HFF-Myc (cell line): Measurements from ENCODE around the gene WDCP.
A peak's percentile ranks its signal among the peaks of the same experiment; 100 is the strongest.
"Not testable (repeated sequence)": the region's sequence is repeated elsewhere in the genome, so short reads cannot be mapped to it uniquely, and the experiment has no call there.

Experiments used
- DNase-seq: peaks from one replicate; pipeline ENCODE4 v3.0.0-alpha.2; 2011; ENCODE audit warnings: low read depth; ENCODE audit errors: extremely low read depth
- H3K4me3 ChIP-seq: replicated peaks from 2 replicates; pipeline ENCODE4 v1.5.1; 2011; ENCODE audit warnings: low read depth, mild to moderate bottlenecking, control low read depth, low read length
- CTCF ChIP-seq: IDR thresholded peaks from 2 replicates; pipeline ENCODE4 v1.5.1; 2012; ENCODE audit warnings: mild to moderate bottlenecking, low read depth, low read length, control low read depth; ENCODE audit errors: missing control alignments

Gene WDCP

GRCh38 chr2:24016376-24016761 is 30.8 kb downstream of the WDCP start:
- no peak for DNase-seq
- no peak overlapping the region for H3K4me3 ChIP-seq
- no peak for TF ChIP-seq CTCF

DNA sequence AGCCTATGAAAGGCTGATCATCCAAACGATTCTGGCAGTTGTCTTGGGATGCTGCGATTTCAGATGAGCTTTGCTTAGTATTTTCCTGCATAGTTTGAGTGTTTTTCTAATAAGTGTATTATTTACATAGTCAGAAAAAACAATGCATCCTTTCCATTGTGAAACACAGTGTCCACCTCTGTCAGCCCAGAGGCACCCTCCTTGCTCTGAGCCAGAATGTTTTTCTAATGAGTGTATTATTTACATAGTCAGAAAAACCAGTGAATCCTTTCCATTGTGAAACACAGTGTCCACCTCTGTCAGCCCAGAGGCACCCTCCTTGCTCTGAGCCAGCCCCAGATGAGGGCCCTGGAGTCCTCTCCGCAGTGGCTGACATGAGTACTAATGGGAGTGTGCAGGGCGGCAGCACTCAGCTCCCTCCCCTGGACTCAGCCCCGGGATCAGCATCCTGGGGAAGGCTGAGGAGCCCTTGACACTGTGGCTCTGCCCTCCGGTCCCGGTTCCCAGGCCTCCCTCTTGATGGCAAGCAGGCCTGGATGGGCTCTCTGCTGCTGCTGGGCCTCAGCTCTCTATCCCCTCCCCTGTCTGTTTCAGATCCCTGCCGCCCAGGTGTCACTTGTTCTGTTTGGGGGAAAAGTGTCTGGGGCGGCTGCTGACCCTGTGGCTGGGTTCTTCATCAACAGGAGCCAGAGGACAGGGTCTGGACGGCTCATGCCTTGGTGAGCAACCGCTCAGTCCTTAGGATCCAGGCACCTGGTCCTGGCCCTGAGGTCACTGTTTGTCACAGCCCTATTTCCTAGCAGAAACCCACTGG is 31.4 kb downstream of the WDCP start:
- no peak for TF ChIP-seq CTCF
- DNase-seq = peak; percentile 9
- no peak overlapping the region for H3K4me3 ChIP-seq

- DNase-seq, H3K4me3 ChIP-seq: not testable (repeated sequence)
These were observed 32.3 kb downstream of the WDCP start for GRCh38 chr2:24014902-24015301.

GRCh38 chr2:24012521-24013188 is 34.5 kb downstream of the WDCP start:
- no peak for TF ChIP-seq CTCF
- no peak overlapping the region for H3K4me3 ChIP-seq
- no peak for DNase-seq

DNA sequence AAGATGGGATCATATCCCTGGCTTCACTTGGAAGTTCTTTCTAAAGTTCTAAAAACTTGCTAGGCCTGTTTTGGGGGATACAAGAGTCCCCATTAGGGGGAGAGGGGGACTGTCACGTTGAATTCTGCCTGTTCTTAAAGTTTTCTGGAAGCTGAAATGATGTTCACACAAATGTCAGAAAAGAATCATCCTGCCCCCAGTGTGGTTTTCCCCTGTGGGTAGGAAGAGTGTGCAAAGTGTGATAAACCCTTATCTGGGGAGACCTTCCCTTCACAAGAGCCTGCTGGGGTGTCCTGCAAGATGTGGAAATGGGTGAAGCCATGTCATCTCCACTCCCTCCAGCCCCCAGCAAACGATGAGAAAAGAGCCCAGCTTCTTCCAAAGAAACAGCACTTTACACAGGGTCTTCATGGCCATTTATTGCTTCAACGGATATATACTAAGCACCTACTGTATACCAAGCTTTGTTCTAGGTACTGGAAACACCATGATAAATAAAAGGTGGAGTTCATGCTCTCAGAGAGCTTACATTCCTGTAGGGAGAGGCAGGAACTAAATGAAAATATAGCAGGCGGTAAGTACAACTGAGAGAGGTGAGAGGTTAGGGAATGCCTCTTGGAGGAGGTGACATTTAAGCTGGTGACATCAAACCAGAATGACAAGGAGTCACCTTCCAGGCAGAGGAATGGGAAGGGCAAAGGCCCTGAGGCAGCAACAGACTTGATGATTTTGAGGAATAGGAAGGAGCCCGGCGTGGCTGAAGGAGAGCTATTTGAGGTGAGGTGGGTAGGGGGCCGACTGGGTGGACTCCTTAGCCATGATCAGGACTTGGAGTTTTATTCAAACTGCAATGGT is 35.7 kb downstream of the WDCP start:
- DNase-seq = no peak
- H3K4me3 ChIP-seq = no peak overlapping the region

DNA sequence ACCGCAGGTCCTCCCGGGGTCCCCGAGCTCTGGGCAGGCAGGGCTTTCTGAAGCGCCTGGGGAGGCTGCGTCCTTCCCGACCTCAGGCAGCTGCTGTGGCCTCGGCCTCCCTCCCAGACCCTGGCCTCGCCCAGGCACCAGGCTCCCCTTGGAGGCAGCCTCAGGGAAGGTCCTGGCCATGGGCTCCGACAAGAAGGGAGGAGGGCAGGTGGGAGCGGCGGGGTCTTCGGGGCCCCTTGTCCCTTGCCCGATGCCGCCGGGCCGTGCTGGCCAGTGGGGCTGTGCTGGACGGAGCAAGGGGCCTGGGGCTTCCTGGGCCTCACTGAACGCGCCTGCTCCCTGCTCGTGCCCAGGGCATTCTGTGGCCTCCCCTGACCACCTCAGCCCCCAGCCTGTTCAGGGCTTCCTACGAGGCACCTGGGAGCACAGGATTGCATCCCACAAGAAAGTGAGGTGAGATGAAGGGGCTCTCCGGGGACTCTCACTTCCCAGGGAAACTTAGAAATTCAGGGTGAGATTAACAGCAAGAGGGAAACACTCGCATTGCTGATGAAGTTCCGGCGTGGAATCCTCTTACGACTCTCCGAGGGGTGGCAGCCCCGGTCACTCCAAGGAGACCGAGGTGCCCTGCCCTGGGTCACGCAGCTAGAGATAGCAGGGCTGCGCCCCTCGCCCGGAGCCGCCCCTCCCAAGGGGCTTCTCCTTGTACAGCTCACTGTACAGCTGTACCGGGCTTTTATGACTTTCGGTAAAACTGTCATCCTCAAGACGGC is 36.5 kb downstream of the WDCP start:
- no peak for DNase-seq
- H3K4me3 ChIP-seq = peak overlapping the region; percentile 35; the same call in 1 of the 2 replicates
- no peak for TF ChIP-seq CTCF

More for the DNA sequence above, 35.7 kb downstream of the WDCP start:
- TF ChIP-seq CTCF = no peak
